Amygdala (tissue), 56 donors: Measurements from ENCODE around the gene DAPK2.
A peak's percentile ranks its signal among the peaks of the same experiment; 100 is the strongest.

Source experiments
- DNase-seq, 56 donors: peaks; one replicate each; lab custom pipeline; 2025; lab: John Stamatoyannopoulos, UW

The DAPK2 gene

GRCh38 chr15:64000183-64000951 lies 45.9 kb downstream of the DAPK2 start:
- no peak for DNase-seq

- DNase-seq = no peak
Observed at GRCh38 chr15:63999177-63999576, 47.1 kb downstream of the DAPK2 start.

DNA sequence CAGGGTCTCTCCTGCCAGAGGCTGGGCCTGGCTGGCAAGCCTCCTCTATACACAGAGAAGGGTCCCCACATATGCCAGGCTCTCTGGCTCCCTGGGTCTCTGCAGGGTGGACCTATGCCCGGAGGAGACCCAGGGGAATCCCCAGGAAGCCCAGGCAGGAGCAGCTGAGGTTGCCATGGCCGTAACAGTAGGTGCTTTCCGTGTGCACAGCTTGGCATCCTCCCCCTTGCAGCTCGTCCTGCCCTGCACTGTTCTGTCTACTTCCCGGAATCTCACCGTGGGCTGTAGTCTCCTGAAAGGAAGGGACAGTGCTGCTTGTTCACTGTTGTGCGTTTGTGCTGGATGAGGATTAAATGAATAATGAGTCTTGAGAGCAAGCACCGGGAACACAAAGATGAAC lies 47.8 kb downstream of the DAPK2 start:
- no peak for DNase-seq

DNA sequence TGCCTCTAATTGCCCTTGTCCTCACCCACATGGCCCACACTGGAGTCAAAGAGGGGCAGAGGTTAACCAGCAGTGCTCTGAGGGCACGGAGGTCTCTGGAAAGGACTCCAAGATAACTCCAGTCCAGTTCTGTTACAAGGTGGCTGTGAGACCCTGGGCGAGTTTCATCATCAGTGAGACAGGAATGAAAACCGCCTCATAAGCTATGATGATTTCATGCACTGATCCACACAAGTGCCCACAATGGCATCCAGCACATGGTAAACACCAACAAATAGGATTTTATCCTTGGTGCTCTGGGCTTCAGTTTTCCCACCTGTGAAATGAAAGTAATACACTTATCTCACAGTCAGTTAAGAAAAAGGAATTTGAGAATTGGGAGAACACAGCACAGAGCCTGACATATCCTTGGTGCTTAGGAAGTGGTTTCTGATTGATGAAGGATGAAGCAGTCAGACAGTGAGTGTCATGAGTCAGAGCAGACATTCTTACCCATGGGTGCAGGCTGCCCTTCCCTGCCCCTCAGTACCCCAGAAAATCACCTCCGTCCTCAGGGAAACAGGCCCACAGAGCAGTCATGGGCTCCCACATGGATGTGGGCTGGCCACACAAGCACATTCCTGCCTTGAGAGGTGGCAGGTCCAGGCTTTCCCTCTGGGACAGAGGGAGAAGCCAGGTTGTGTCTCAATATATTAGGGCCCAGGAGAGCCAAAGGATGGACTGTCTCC lies 48.4 kb downstream of the DAPK2 start:
- DNase-seq = no peak

GRCh38 chr15:63996794-63997357 lies 49.4 kb downstream of the DAPK2 start:
- DNase-seq = no peak

GRCh38 chr15:63995789-63996188 lies 50.5 kb downstream of the DAPK2 start:
- no peak for DNase-seq

- no peak for DNase-seq
Observed at GRCh38 chr15:63994073-63994600, 52.1 kb downstream of the DAPK2 start.

DNA sequence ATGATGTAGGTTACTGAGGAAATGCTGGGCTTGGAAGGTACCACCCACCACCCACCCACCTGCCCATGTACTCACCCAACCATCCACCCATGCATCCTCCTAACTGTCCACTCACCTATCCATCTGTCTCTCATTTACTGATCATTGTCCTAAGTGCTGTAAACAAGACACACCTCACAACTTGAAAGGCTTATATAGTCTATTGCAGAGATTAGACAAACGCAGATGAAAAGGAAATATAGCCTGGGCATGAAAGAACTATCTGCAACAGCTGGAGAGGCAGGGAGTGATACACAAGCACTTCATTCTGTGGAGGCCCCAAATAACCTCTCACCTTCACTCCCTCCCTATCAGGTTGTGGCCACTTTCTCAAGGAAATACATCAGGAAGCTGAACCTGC lies 54.0 kb downstream of the DAPK2 start:
- no peak for DNase-seq

DNA sequence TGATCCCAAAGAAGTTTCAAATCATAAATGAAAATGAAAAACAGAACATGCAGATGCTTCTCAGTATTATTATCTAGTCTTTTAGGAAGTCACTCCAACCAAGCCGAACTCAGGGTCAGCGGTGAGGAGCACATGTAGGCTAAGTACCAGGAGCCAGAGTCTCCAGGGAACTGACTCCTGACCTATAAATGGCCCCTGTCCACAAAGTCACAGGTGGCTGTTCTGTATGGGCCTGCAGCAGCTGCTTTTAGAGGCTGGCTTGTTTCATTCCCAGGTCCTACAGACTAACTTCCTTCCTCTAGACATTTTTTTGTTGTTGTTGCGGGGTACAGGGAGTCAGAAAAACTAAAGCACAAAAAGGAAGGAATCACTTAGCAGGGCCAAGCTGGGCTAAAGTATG lies 54.6 kb downstream of the DAPK2 start:
- DNase-seq = no peak

DNA sequence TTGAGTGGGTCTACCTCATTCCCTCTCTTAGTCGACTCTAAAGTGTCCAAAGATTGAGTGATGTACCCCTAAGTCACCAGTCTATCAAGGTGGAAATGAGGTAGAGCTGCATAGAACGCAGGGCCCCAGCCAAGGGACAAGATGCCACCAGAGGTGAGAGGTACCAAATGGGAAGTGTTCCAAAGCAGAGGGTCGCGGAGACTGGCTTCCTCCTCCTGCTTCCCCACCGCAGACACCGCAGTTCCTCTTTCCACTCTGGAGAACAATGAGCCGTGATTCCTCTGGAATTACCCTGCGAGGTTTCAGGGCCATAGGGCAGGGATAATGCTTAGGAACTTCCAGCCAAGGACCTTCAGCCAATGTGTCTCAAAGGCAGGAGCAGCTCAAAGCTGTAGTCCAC lies 55.8 kb downstream of the DAPK2 start:
- DNase-seq = no peak

- no peak for DNase-seq
Observed at GRCh38 chr15:63987796-63988378, 58.4 kb downstream of the DAPK2 start.

DNA sequence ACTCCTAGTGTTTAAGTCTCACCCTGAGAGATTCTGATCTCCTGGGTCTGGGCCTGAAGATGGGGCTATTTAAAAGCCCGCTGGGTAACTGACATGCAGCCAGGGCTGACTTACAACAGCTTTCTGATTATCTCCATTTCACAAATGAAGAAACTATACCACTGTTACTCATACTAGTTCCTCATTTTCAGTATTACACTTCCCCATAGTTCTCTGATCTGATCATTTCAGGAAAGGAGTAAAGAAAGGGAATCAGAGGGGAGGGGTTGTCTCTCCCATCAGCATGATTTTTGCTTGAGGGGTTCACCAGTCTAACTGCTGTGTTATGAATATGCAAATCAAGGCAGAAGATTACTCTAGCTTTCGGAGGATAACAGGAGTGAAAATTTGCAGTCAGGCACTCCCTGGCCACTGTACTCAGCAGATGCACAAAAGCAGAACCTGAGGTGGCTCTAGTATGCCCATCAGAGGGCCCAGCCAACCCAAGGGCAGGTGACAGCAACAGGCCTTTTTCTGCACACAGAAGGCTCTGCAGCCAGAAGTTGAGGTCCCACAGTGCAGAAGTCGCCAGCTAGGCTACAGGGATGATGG lies 59.4 kb downstream of the DAPK2 start:
- DNase-seq = peak in 2 of 56 donors; percentile 4 to 34

GRCh38 chr15:63986185-63986680 lies 60.1 kb downstream of the DAPK2 start:
- no peak for DNase-seq

DNA sequence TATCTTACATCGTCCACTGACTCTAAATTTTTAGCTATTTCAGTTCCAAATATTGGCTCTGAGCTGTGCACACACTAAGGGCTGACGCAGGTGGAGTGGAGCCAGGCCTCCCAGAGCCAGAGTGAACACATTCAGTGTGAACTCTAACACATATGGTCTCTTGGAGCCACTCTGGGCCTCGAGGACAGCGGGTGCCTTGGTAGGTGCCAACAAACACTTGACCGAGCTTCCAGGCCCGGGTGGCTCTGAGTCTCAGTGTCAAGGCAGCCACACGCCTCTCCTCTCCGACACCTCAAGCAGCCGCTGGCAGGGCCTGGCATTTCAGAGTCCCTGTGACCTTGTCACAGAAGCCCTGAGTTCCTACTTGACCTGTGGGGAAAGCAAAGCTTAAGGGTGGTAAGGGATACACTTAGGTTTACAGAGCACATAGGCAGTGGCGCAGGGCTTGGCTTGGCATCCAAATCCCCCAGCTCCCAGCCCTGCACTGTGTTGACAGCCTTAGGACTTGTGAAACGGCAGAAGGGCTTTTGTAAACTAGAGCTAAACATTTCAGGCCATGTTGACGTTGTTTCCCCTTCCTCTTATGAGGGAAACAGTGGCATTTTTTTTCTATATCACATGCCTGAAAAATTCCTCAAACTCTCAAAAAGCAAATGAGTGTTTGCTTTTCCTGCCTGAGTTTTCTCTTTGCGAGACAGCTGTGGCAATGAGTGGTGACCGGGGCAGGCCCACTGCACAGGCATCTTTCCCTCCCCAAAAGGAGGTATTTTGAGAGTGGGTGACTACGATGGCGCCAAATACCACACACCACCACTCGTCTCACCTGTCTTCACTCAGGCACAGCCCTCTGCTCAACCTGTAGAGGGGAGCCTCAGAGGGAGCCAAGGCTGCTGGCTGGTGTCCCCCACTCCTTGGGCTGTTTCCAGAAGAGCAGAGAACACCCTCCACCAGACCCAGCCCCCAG lies 60.8 kb downstream of the DAPK2 start:
- peak in 12 of 56 donors; percentile 4 to 38 (median 20) for DNase-seq

- no peak for DNase-seq
Observed at GRCh38 chr15:63984331-63984730, 62.0 kb downstream of the DAPK2 start.

DNA sequence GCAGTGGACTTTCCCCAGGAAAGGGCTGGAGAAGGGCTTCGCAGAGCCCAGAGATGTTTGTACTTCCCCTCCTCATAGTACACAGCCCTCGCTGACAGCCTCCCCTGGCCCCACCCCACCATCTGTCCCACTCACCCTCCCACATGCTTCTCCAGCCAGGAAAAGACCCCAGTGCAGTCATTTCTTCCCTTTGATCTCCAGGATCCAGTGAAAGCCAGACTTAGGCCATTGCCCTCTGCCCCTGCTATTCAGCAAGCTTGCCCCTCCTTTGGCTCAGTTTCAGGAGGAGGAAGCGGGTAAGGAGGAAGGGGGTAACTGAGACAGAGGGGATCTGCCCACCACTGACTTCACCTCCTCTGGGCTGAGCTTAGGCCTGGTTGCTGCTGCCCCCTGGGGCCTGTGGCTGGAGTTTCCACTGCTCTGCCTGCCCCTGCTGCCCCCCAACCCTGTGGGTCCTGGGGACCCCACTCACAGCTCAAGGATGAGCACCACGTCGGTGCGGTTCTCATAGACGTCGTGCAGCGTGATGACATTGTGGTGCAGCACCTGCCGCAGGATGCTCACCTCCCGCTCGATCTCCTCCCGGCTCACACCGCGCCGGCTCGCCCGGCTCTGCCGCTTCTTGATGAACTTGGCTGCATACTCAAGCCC lies 63.1 kb downstream of the DAPK2 start:
- DNase-seq = no peak

- DNase-seq = no peak
Observed at GRCh38 chr15:63982381-63982854, 63.9 kb downstream of the DAPK2 start.

DNA sequence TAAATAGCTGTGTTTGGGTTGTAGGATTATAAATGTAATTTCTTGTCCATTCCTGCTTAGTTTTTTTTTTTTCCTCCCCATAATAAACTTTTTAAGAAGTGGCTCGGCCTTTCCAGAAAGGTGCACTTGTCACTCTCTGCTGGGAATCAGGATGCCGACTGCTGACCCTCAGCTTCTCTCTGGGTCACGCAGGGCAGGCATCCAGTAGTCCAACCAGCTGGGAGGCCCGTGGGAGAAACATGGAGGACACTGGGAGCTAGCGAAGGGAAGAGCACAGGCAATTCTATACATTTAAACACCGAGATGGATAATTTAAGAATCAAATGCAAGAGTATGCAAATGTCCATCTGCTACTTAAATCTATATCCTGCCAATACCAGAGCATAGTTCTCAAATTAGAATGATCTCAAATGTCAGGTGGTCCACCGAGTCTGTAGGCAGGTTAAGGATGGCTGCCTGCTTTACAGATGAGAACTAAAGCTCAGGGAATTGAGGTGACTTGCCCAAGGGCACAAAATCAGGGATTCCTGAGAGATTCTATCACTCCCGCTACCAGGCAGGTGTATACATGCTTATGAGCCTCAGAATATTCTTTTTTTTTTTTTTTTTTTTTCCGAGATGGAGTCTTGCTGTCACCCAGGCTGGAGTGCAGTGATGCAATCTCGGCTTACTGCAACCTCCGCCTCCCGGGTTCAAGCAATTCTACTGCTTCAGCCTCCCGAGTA lies 64.5 kb downstream of the DAPK2 start:
- no peak for DNase-seq
